GM21576 (cell line): Measurements from ENCODE around the gene SMC6.

Experiments used
- ATAC-seq: cut with Tn5 transposase; IDR thresholded peaks from one replicate; pipeline ENCODE4 v1.9.1; 2021; ENCODE audit warnings: mild to moderate bottlenecking, moderate library complexity; ENCODE audit not compliant: unreplicated experiment

The SMC6 gene

DNA sequence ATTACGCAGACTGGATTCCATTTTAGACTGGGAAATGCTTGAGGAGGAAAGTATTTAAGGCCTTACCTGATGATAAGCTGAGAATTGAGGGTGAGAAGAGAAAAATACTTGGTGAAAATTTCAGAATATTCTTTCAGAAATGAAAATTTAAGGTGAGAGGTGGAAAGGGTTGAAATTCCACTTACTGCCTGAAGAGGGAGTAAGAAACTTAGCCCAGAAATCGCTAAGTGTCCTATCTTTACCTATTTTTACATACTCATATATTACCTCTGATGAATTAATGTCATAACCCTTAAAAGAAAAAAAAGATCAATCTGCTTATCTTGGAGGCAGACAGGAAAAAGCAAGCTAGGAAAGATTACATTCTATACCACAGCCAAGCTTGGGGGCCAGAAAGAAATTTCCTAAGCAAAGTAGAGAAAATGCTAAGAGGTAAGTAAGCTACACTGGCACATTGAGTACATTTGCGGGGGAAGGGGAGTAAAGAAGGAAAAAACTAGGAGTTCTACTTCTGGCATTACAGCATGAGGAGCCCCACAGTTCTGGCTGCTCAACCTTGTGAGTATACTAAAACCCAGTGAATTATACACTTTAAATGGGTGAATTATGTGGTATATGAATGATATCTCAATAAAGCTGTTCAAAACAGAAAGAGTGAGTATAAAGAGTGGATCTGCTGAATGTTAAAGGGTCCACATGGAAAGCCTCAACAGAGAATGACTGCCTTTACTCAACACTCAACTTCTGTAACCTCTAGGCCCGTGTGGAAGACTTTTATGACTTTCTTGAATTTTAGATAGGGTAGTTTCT lies 33.8 kb downstream of the SMC6 start:
- peak; percentile 62 for ATAC-seq

DNA sequence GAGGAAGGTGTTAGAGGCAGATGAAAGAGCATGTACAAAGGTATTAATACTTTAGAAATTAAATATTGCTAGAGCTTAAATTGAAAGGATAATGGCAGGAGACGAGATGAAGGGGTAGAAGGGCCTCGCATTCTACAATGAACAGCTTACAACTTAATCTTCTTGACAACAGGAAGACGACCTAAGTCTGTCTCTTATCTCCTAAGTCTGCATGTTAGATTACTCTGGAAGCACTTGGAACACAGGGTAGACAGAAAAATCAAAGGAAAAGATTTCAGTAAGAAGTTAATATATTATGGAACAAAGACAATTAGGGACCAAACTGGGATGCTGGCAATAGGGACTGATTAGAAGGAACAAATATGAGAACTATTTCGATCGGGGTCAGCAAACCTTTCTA lies 34.9 kb downstream of the SMC6 start:
- no peak for ATAC-seq

DNA sequence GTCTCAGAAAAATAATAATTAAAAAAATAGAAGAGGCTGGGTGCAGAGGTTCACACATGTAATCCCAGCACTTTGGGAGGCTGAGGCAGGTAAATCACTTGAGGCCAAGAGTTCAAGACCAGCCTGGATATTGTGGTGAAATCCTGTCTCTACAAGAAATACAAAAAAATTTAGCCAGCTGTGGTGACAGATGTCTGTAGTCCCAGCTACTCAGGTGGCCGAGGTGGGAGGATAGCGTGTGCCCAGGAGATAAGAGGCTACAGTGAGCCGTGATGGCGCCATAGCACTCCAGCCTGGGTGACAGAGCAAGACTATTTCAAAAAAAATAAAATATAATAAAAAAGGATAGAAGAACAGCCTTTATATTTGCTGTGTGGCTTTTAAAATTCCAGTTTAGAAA lies 35.9 kb downstream of the SMC6 start:
- no peak for ATAC-seq

DNA sequence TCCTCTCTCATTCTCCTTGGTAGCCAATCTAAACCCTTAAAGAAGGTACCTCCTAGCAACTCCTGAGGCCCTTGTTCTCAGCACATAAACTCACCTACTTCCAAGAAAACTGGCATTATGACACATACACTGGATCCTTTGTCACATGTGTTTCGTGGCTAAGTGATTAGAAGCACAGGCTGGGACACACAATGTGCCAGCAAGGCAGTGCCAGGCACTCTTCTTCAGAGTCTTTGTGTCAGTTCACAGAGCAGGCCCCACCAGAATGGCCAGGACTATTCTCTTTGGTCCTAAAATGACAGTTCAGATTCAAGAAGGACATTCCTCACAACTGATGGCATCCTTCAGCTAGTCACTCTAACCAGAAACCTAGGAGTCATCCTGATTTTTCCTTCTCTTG lies 40.3 kb downstream of the SMC6 start:
- no peak for ATAC-seq

DNA sequence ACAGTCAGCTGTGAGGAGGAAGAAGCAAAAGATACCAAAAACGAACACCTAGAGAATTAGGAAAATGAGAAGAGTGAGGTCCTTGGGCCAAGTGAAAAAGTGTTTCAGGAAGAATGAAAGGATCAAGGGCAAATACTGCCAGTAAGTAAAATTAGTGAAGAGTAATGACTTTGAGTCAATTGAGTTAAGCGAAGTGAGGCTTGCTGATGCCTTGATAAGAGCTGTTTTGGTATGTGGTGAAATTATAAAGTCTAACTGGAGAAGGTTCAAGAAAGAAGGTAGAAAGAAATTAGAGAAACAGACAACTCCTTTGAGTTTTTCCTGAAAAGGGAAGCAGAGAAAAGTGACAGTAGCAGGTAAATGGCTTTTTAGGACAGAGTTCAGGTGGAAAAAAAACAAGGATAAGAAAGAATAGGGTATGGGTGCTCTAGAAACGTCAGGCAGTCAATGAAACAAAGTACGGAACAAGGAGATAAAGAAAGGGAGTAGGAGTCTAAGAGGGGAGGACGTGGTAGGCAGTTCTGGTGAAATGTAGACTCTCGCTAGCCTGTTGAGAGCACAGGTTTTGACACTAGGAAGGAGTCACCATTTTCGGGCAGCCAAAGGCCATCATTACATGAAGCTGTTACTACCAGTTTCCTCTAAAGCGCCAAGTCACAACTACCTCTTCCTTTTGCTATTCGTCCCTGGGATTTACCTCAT lies 42.9 kb downstream of the SMC6 start:
- ATAC-seq: no peak

DNA sequence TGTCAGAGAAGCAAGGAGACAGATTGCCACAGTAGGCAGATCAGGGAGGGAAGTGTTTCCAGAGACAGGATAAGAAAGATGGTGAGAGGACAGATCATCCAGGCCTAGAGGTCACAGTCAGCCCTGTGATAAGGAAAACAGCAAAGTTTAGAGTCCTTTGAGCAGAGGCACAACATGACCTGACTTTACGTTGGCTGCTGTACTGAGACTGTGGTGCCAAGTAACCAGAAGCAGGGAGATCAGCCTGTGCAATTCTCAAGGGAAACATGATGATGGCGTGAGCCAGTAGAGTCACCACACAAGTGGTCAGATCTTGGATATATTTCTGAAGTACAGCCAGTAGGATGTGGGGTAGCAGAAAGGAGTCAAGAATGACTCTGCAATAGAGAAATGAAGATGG lies 43.7 kb downstream of the SMC6 start:
- ATAC-seq: no peak

DNA sequence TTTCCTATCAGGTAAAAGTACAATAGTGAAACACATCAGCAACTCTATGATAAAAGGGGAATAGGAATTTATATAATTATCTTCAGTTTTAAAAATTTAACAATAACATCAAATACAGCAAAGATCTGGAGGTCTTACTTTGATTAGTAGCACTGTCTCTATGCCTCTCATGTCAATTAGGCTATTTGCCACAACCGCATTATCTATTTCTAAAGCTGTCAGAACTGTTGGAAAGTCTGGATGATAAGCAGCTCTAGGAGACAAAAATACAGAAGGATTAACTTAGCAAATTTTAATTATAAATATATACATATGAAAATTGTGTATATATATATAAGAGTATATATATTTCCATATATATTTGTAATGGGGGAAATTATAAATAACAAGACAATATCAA lies 45.1 kb downstream of the SMC6 start:
- ATAC-seq: no peak

DNA sequence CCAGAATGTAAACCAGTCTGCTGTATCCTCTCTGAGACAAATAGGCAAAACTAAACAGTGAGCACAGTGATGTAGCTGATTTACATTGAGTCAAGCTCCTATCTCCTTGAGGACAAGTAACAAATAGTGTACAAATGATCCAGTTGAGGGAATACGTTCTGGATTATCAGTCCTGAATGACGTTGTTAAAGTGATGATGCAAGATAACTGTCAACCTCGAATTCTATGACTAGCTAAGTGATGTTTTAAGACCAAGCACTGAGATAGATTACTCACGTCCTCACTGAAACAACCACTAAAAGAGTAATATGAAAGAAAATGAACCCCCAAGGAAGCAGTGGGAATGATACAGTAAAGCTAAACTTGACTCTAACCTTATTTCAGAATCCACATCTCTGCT lies 46.8 kb downstream of the SMC6 start:
- ATAC-seq: no peak

DNA sequence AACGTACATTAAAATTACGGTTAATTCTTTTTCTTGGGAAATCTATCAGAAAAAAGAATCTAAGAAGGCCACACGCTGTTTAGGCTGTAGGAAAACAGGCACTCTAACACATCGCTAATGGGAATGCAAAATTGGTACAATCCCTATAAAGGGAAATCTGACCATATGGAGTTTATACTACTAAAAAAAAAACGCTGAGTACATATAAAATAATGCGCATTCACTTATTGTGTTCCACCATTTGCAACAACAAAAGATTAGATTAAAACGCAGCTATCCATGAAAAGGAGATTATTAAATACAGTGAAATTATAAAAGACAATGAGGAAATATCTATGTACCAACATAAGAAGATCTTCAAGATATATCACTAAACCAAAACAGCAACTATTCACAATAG lies 62.8 kb downstream of the SMC6 start:
- no peak for ATAC-seq

DNA sequence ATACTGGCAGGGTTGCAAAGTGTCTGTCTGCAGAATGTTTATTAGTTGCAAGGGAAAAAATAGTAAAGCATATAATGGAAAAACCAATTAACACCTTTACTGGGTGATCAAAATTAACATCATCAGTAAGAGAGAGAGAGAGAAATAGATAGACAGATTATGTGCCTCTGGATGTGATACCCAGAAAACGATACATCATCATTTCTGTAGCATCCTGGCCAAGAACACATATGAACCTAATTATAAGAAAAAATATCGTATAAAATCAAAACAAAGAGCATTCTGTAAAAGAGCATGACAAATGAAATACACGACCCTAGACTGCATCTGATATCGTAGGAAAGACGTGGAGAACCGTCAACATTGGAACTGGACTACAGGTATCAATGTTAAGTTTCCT lies 64.6 kb downstream of the SMC6 start:
- no peak for ATAC-seq

DNA sequence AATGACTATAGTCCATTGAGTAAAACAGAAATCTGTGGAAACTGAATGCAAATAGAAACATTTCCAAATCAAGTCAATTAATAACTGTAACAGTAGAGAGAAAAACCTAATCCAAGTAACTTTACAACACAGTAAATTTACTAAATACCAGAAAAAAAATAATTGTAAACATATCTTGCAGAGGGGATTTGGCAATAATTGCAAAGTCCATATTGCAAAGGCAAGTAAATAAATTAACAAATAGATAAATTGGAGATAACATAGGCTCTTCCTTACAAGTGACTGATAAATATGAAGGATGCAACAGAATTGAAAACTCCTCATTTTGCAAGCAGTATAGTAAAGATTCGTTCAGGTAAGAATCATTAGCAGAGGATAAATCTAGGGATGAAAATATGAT lies 65.0 kb downstream of the SMC6 start:
- ATAC-seq: no peak

DNA sequence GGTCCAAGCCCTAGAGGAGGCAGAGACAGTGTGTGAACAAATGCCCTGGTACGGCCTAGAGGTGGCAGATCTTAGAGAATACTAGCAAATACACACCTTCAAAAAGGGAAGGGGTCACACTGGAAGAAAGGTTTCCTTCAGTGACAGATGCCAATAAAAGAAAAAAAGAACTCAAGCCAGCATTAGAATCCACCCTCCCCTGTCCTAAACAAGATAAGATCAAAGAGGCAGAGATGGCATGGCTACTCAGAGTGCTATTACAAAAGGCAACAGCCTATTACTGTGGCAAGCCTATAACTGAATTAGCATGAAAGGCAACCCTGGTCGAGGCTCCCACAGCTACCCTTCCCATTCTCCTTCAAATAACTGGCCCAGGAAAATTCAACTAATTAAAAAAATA lies 69.6 kb downstream of the SMC6 start:
- no peak for ATAC-seq

DNA sequence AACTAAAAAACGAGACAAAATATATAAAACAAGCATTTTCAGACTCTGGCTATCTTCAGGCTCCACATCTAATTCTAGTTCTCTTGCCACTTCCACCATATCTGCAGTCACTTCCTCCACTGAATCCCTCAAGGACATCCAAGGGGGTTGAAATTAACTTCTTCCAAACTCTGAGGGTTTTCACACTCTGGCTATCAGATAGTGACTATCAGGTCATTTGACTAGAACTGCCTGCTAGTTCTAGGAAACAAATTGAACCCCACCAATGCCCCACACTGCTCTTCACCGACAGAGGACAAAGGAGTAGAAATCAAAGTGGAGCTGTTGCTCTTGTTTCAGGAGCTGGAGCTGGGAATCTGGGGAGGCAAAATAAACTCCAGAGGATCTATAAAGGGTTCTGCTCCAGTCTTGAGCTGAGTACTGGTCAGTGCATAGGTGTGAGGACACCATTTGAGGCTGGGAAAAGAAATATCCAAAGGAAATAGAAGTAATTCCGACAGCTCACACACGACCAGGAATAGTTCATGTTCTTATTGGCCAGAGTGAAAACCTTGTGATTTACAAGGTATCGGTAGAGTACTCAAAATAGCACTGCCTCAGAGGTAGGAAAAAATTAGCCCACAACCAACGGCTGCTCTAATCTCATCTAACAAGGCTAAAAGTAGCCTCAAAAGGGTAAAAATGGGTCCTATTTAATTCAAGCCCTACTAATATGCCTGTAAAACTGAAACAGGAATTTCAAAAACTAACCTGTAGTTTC lies 71.3 kb downstream of the SMC6 start:
- no peak for ATAC-seq

DNA sequence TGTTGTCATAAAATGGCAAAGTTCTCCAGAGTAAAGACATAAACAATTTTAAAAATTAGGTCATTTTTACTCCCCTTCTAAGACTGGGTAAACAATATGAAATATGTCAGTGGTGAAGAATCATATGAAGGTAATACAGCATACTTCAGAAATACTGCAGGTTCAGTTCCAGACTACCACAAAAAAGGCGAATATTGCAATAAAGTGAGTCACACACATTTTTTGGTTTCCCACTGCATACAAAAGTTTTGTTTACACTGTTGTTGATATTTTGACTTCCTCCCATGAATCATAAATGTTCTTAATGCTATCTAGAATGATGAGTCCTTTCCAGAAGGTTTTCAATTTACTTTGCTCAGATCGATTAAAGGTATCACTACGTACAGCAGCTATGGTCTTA lies 73.5 kb downstream of the SMC6 start:
- ATAC-seq: no peak

DNA sequence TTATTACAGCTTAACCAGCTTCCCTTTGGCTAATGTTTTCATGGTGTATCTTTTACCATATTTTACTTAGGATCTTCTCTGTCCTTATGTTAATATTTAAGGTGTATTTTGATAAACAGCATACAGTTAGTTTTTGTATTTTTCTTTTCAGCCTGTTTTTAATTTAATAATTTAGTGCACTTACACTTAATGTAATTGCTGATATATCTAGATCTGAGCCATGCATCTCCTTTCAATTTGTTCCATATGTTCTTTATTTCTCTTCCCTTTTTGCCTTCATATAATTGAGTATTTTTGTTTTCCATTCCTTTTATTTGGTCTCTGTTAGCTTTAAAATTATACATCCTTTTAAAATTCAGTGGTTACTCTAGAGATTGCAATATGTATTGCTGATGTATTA lies 78.8 kb downstream of the SMC6 start:
- no peak for ATAC-seq

DNA sequence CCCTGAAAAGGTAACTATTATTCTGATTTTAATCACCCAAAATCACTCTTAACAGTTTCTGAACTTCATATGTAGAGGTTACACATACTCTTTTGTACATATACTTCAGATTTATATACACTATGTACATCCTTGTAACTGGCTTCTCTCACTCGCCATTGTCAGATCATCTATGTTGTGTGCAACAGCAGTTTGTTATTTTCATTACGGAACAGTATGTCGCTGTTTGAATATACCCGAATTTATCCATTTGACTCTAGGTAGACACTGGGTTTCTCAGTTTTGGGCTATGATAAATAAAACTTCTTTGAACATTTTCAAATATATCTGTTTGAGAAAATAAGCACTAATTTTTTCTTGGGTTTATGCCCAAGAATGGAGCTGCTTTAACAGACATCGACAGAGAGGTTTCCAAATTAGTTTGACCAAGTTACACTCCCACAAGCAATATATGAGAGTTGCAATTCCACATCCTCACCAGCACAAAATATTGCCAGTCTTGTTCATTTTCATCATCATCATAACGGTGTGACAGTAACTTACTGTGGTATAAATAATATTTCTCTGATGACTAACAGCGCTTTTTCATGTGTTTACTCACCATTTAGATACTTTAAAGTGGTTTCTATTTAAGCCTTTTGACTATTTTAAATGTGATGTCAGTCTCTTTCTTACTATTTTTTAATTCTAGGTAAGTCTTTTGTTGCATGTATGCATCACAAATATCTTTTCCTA lies 80.9 kb downstream of the SMC6 start:
- ATAC-seq: peak; percentile 55

DNA sequence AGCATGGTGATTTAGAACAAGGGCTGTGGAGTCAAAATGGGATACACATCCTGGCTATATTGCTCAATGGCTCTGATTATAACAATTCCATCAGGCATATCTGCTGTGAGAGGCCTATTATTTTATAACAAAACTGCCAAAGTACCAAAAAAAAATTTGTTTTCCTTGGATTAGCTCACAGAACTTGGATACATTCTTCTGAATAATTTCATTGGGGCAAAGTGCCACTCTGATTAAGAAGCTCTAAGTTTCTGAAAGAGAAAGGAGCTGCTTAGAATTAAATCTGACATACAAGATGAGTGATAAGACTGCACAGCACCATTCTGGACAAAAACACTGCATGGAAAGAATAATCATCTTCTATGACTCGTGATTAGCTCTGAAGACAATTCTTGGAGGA lies 85.7 kb downstream of the SMC6 start:
- ATAC-seq: no peak

DNA sequence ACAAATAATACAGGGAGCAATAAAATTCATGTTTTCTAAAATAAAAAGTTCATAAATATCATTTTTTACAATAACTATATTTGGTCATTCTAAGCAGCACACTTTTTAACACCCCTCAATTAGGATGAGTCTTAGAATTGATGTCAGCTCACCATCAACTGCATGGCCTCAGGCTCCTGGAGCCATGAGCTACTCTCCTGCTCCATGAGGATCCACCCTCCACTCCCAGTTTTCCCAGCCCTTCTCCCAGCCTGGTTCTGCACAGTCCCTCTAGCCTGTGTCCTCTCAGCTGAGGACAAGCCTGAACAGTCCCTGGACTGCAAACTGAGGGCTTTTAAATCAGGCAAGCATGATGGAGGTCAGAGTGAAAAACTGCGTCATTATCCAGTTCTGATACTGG lies 89.1 kb downstream of the SMC6 start:
- ATAC-seq: no peak

DNA sequence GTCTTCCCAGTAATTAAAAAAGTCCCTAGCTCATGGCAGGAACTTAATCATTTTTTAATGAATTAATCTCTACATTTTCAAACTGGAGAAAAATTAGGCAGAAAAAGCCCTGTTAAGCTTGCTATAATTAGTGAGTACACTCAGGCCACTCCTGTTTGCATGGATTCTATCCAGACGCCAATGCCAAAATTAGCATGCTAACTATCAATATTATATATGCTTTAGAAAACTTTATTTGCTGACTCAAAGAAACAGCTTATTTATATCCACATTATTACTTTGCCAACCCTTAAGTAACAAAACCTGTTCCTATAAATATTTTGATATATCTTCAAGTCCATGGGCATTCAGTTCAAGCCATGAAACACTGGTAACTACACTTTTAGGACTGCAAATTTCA lies 90.9 kb downstream of the SMC6 start:
- ATAC-seq: no peak

DNA sequence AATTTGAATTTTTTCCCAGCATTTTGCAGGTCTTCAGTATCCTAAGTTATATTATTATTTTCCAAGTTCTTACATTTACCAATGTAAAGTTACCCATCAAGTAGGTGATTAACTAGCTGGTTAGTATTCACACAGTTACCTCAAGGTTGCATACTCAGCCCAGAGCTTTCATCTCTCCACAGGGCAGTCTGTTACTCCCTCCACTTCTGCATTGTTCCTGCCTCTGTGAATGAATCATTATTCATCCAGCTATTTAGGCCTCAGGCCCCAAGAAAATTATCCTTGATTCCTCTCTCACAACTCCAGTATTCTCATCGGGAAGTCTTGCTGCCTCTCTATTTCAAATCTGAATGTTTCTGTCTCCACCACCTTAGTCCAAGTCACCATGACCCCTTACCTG lies 92.2 kb downstream of the SMC6 start:
- ATAC-seq: no peak

DNA sequence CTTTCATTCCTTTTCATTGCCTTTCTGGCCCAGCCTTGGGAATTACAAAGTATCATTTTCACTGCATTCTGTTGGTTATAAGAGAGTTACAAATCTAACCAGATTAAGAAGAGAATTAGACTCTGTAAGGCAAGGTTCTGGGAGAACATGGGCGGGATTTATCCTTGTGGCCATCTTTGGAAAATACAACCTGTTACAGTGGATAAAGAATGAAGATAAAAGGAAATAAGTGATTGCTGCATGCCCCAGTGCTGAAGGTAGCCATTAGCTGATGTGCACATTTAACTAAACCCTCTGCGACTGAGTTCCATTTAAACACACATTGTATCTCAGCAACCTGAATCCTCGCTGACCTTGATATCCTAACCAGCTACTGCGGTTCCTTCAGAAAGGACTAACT lies 93.4 kb downstream of the SMC6 start:
- no peak for ATAC-seq
